ENCODE data around the gene AATF. TPM values are rescaled to one million over a fixed set of nuclear protein-coding genes. Genes with fewer than 3 reads are reported as not detected.

Gene AATF
- total RNA-seq, 1 experiment from 2014 or later, result 65.6 TPM

GRCh38 chr17:36940313-36941264 is 8.2 kb upstream of the AATF start:
- DNase-seq (ENCODE audit: low spot score), result no peak

GRCh38 chr17:36941265-36942010 is 7.3 kb upstream of the AATF start:
- DNase-seq (ENCODE audit: low spot score), result no peak

- DNase-seq (ENCODE audit: low spot score), result no peak
Measured at GRCh38 chr17:36942019-36942599, 6.6 kb upstream of the AATF start.

- no peak for DNase-seq (ENCODE audit: low spot score)
Measured at GRCh38 chr17:36942631-36943125, 6.1 kb upstream of the AATF start.

DNA sequence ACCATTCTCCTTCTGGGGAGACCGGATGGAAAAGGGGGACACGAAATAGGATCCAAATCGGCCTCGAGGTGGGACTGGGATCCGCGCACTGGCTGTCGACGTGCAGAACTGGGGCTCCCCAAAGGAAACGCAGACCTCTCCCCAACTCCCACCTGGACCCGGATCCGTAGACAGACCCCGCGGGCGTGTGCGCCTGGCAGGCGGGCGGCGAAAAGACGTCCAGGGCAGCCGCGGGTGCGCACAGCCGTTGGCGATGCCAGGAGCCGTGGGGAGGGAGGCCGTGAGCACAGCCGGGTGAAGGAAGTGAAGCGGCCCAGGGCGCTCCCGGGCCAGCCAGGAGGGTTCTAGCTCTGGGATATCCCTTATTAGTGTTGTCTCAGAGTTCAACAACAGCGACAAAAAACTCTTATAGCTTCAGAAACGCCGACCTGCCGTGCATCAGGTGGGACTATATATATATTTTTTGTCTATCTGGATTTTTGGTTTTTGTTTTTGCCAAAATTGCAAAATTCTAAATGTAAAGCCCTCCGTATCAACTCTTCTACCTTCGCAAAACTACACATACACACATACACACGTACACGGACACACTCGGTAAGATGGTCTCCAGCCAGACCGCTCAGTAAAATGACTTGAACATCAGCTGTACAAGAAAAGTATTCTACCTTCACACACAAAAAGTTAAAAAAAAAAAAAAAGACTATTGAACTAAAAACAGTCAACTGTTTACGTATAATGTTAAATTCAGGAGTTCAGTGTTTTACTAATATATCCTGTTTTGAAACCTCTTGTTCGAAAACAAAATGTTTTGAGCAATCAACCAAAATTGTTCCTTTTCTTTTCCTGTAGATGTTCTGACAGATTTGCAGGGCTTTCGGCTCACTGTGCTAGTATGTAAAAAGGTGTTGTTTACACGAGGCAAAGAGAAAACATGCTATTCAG is 5.2 kb upstream of the AATF start:
- DNase-seq (ENCODE audit: low spot score), result no peak

- no peak for DNase-seq (ENCODE audit: low spot score)
Measured at GRCh38 chr17:36944553-36944952, 4.2 kb upstream of the AATF start.

GRCh38 chr17:36945140-36945539 is 3.6 kb upstream of the AATF start:
- no peak for DNase-seq (ENCODE audit: low spot score)

DNA sequence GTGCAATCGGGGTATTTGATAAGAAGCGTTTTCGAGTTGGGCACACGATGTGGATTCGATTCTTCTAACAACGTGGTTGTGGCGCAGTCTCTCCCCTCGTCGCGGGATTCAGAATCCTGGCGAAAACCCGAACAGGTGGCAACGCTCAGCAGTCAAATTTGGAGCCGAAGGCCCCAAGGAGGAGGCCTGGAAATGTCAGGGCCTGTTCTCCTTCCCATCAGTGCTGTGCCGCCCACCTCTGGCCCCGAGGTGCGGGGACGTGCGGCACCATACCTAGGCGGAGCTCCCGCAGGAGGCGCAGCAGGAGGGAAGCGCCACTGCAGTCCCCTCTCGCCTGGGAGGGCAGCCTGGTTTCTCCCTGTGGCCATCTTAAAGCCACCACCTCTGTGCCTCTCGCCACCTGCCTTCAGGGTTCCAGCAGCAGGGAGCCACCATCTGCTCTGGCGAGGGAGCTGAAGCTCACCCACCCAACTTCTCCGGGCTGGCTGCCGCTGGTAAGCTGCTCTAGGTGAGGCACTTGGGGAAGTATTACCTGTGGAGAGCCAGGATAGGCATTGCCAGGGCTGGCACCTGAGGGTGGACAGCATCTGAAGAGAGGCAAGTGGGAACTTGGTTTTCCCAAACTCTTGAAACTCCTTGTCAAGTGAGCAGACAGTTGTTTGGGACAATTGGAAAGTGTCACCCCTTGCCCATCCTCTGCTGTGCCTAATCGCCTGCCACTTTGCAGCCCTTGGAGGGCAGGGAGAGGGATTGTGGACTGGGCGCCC is 2.6 kb upstream of the AATF start:
- DNase-seq (ENCODE audit: low spot score), result no peak

DNA sequence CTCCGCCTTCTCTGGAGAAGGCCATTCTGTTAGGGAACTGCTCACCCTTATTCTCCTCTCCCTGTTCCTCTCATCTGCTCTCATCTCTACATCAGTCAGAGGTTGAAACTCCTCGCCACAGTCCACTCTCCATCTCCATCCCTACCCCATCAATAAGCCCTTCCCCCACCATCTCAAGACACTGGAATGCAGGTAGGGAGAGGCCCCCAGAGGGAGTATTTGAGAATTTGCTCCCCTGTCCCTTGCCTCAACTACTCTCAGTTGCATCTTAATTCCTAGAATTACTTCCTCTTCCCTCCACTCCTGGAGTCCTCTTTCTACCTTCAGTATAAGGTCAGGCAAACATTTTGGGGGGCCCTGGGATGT is 2.0 kb upstream of the AATF start:
- no peak for DNase-seq (ENCODE audit: low spot score)

- peak; percentile 48 for DNase-seq (ENCODE audit: low spot score)
Measured at GRCh38 chr17:36947922-36948716, 635 bp upstream of the AATF start.

- DNase-seq (ENCODE audit: low spot score), result peak; percentile 79
Measured at GRCh38 chr17:36949461-36949927, 740 bp downstream of the AATF start.

DNA sequence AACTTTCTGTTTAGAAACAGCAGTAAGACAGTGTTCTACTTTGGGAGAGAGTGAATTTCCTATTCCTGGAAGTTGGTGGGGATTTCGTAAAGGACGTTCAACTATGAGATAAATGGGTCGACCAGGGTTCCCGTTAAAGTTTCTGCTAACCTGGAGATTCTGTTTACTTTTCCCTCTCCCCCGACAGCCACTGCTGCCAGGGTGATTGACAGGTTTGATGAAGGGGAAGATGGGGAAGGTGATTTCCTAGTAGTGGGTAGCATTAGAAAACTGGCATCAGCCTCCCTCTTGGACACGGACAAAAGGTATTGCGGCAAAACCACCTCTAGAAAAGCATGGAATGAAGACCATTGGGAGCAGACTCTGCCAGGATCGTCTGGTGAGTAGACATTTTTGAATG is 1.3 kb downstream of the AATF start:
- DNase-seq (ENCODE audit: low spot score), result no peak

- DNase-seq (ENCODE audit: low spot score), result no peak
Measured at GRCh38 chr17:36951084-36951789, 2.5 kb downstream of the AATF start.

- no peak for DNase-seq (ENCODE audit: low spot score)
Measured at GRCh38 chr17:36971508-36971907, 22.8 kb downstream of the AATF start.

- DNase-seq (ENCODE audit: low spot score), result no peak
Measured at GRCh38 chr17:36972186-36972700, 23.5 kb downstream of the AATF start.

GRCh38 chr17:36972905-36973304 is 24.2 kb downstream of the AATF start:
- DNase-seq (ENCODE audit: low spot score), result no peak

DNA sequence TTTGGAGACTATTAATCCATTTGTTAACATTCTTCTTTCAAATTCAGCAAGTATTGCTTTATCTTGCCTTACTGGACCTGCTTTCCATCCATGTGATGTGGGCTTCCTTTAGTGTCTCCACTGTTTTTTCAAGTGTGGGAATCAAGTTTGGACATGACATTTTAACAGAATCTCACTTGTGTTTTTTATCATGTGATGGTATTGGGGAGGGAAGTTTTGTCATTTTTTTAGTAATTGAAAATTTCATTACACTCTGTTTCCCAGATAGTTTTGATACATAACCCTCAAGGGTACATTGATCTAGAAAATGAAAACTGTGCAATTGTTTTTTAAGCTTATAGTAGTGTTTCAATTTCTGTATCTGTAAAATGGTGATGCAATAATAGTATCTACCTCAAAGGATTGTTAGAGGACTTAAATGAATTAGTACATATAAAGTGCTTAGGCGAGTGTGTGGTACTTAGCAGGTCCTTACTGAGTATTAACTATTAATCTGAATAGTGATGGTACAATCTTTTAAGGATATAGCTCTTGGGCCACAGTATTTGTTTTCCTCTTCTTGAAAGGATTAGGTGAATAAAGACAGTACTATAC is 27.3 kb downstream of the AATF start:
- no peak for DNase-seq (ENCODE audit: low spot score)

DNA sequence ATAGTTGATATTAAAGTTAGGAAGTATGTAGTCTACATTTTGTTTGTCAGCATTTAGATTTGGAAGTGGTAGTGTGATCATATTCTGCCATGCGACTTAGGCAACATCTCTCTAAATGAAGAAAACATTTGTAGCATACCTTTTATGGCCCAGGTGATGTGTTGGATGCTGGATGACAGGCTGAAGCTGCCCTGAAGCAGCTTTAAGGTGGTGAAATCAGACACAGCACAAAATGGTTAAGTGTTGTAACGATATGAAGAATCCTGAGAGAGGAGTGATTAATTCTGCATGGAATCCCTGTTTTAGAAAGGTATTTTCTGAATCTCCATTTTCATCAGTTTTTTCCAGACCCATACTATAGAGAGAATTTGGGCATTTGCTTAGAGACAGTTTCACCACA is 28.3 kb downstream of the AATF start:
- DNase-seq (ENCODE audit: low spot score), result no peak

Measured in HT-29 (cell line).